Skeletal muscle cell (primary cell): Measurements from ENCODE around the gene CNTNAP5.
A peak's percentile ranks its signal among the peaks of the same experiment; 100 is the strongest.

Experiments
- DNase-seq: peaks from one replicate; pipeline ENCODE4 v3.0.0-alpha.2; 2010; ENCODE audit warnings: low read depth
- H3K4me3 ChIP-seq: 2 replicates; pipeline ENCODE4 v1.5.1; 2011; ENCODE audit warnings: low read depth, mild to moderate bottlenecking, control low read depth, low read length, moderate library complexity

CNTNAP5 gene

GRCh38 chr2:124138076-124138475, 113.0 kb downstream of the CNTNAP5 start:
- H3K4me3 ChIP-seq, result no peak overlapping the region
- no peak for DNase-seq

DNA sequence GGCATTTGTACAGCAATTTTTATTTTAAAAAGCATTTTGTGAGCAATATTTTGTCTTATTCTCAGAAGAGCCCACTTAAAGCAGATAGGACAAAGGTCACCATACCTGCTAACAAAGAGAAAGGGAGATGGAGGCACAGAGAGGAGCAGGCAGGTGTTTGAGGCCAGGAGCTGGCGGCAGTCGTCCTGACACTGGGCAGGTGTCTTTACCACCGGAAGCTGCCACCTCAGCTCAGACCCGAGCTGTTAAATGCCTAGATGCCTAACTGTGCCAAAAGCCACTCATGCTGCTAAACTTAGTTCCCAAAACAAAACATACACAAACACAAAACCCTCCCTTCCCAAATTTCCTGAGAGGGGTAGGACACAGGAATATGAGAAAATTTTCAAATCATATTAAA, 120.9 kb downstream of the CNTNAP5 start:
- DNase-seq, result no peak
- H3K4me3 ChIP-seq, result no peak overlapping the region

GRCh38 chr2:124147552-124147951, 122.5 kb downstream of the CNTNAP5 start:
- no peak overlapping the region for H3K4me3 ChIP-seq
- DNase-seq, result no peak

- no peak overlapping the region for H3K4me3 ChIP-seq
- DNase-seq, result no peak
Measured at GRCh38 chr2:124149571-124149970, 124.5 kb downstream of the CNTNAP5 start.

- no peak overlapping the region for H3K4me3 ChIP-seq
- DNase-seq, result no peak
Measured at GRCh38 chr2:124151691-124152090, 126.6 kb downstream of the CNTNAP5 start.

DNA sequence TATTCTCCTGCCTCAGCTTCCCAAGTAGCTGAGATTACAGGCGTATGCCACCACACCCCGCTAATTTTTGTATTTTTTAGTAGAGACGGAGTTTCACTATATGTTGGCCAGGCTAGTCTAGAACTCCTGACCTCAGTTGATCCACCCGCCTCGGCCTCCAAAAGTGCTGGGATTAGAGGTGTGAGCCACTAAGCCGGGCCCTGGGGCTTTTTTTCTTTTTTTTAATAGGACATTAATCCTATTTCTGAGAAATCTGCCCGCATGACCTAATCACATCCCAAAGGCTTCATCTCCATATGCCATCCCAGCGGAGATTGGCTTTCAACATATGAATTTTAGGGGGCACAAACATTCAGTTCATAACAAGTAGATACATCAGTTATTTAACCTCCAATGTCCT, 128.6 kb downstream of the CNTNAP5 start:
- no peak for DNase-seq
- H3K4me3 ChIP-seq, result no peak overlapping the region

- DNase-seq, result no peak
- H3K4me3 ChIP-seq, result no peak overlapping the region
Measured at GRCh38 chr2:124159166-124159565, 134.1 kb downstream of the CNTNAP5 start.

GRCh38 chr2:124161542-124161941, 136.5 kb downstream of the CNTNAP5 start:
- DNase-seq, result no peak
- H3K4me3 ChIP-seq, result no peak overlapping the region

GRCh38 chr2:124162256-124162655, 137.2 kb downstream of the CNTNAP5 start:
- no peak for DNase-seq
- H3K4me3 ChIP-seq, result no peak overlapping the region

DNA sequence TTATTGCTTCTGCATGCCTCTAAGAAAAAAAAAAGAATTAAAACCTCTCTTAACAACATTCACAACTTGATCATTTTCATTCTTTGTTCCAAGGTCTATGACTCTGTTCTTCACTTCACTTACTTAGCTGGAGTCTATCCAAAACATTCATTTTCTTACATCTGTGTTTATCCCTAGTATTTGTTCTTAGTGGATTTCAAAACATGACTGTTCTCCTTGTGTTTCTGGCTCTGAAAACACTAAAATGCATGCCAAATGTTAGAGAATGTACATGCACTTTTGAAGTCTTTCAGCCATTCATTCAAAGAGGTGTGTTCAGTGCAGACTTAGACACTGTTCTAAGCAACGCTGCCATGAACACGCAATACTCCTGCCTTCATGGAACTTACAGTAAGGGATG, 138.8 kb downstream of the CNTNAP5 start:
- peak; percentile 29 for DNase-seq
- H3K4me3 ChIP-seq, result no peak overlapping the region

- no peak for DNase-seq
Measured at GRCh38 chr2:124165698-124166097, 140.6 kb downstream of the CNTNAP5 start.

GRCh38 chr2:124171472-124172063, 146.5 kb downstream of the CNTNAP5 start:
- no peak overlapping the region for H3K4me3 ChIP-seq
- no peak for DNase-seq

More at GRCh38 chr2:124165698-124166097, 140.6 kb downstream of the CNTNAP5 start:
- H3K4me3 ChIP-seq, result no peak overlapping the region

DNA sequence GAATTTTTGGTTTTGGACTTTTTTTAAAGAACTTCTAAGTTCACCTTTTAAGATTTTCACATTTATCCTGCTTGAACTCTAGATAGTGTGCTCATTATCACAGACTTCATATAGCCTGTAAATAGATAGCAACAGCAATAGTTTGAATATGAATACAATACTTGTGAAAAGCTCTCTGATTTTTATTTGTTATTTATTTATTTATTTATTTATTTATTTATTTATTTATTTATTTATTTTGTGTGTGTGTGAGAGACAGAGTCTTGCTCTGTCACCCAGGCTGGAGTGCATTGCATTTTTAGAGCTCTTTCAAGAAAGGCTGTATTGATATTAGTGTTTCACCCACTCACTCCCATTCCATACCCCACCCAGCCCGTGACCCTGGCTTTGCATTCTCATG, 153.6 kb downstream of the CNTNAP5 start:
- no peak for DNase-seq
- no peak overlapping the region for H3K4me3 ChIP-seq

- no peak overlapping the region for H3K4me3 ChIP-seq
- no peak for DNase-seq
Measured at GRCh38 chr2:124180635-124181034, 155.5 kb downstream of the CNTNAP5 start.

GRCh38 chr2:124186801-124187200, 161.7 kb downstream of the CNTNAP5 start:
- DNase-seq, result no peak
- H3K4me3 ChIP-seq, result no peak overlapping the region

GRCh38 chr2:124187948-124188347, 162.9 kb downstream of the CNTNAP5 start:
- no peak for DNase-seq
- no peak overlapping the region for H3K4me3 ChIP-seq

DNA sequence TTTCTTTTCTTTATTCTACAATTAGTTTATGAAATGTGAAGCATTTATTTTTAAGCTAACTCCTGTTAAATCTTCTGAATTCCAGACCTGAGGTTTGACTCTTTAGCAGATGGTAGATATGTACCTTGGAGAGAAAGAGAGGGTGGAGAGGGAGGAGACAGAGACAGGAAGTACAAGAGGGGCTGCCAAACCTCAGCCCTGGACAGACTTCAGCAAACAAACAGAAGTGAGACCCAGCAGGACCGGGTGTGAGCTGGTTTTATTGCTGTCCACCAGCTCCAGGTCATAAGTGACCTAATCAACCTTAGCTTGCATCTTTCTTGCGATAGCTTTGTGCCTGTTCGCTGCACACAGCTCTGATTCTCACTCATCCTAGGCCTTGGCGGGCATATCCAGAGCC, 168.6 kb downstream of the CNTNAP5 start:
- H3K4me3 ChIP-seq, result no peak overlapping the region
- no peak for DNase-seq

DNA sequence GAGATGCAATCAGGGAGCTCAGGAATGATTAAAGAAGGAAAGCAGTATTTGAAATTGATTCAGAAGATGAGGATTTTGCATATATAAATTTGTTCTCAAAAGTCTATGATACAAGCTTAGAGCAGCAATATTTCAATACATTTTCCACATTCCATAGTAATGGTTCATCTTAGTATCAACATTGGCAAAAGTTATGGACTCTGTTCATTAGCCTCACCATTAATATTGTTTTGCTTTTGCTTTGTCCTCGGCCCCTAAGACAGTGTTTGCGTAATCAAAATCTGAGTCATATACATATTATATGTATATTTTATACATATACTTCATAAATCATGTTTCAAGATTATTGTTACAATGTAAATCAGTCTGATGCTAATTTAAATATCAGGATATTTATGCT, 176.6 kb downstream of the CNTNAP5 start:
- H3K4me3 ChIP-seq, result no peak overlapping the region
- DNase-seq, result peak; percentile 4

GRCh38 chr2:124209441-124209840, 184.4 kb downstream of the CNTNAP5 start:
- DNase-seq, result no peak
- H3K4me3 ChIP-seq, result no peak overlapping the region

- H3K4me3 ChIP-seq, result no peak overlapping the region
- no peak for DNase-seq
Measured at GRCh38 chr2:124211461-124211860, 186.4 kb downstream of the CNTNAP5 start.

GRCh38 chr2:124213977-124214587, 189.0 kb downstream of the CNTNAP5 start:
- H3K4me3 ChIP-seq, result no peak overlapping the region
- no peak for DNase-seq
